ENCODE data around the gene SP140.

GRCh38 chr2:230230087-230230486 is 4.6 kb downstream of the SP140 start:
- TF ChIP-seq, protein P1, sequence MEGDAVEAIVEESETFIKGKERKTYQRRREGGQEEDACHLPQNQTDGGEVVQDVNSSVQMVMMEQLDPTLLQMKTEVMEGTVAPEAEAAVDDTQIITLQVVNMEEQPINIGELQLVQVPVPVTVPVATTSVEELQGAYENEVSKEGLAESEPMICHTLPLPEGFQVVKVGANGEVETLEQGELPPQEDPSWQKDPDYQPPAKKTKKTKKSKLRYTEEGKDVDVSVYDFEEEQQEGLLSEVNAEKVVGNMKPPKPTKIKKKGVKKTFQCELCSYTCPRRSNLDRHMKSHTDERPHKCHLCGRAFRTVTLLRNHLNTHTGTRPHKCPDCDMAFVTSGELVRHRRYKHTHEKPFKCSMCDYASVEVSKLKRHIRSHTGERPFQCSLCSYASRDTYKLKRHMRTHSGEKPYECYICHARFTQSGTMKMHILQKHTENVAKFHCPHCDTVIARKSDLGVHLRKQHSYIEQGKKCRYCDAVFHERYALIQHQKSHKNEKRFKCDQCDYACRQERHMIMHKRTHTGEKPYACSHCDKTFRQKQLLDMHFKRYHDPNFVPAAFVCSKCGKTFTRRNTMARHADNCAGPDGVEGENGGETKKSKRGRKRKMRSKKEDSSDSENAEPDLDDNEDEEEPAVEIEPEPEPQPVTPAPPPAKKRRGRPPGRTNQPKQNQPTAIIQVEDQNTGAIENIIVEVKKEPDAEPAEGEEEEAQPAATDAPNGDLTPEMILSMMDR (conservative IDR thresholded peaks at IDR 0.05; ENCODE audit: low read depth, low read length) = no peak
- no peak for TF ChIP-seq EZH2 (IDR thresholded peaks at IDR 0.05; ENCODE audit: borderline replicate concordance, low read depth, low read length, poor library complexity, severe bottlenecking)
